H1 (cell line): ENCODE data around the gene CXCL9. TPM values are rescaled to one million over a fixed set of nuclear protein-coding genes. Genes with fewer than 3 reads are reported as not detected.
"Not testable (repeated sequence)": the region's sequence is repeated elsewhere in the genome, so short reads cannot be mapped to it uniquely, and the experiment has no call there.

Experiments
- CTCF ChIA-PET: fragments of 300-600 bp; sonication (Branson Sonifier 250); formaldehyde crosslinking; loops from one replicate; lab custom pipeline; 2021; ENCODE audit not compliant: partially characterized antibody; lab: Charles Lee
- POLR2A ChIA-PET: fragments of 300-600 bp; sonication (Branson Sonifier 250); formaldehyde crosslinking; loops from one replicate; lab custom pipeline; 2021; ENCODE audit warnings: inconsistent platforms; ENCODE audit not compliant: partially characterized antibody; lab: Charles Lee
- DNase-seq, 2 experiments: peaks; one replicate each; pipeline versions ENCODE4 v3.0.0 to v3.0.0-alpha.2; 2010 to 2022; ENCODE audit warnings: low spot score in 2 of 2, low read depth in 1 of 2, mixed read lengths in 1 of 2
- FAIRE-seq: peaks from 2 replicates; lab custom pipeline; 2011; peaks lifted over from hg19 to GRCh38; lab: Jason Lieb, UNC
- H2AFZ ChIP-seq: 2 replicates; pipeline ENCODE4 v1.8.1; 2012; ENCODE audit warnings: low read length, inconsistent platforms
- H2AK5ac ChIP-seq: 2 replicates; pipeline ENCODE4 v1.6.1; 2013; ENCODE audit warnings: low read depth, low read length
- H2BK120ac ChIP-seq: replicated peaks from 2 replicates; pipeline ENCODE3; 2013; ENCODE audit warnings: low read depth, low read length, inconsistent platforms
- H2BK12ac ChIP-seq: 2 replicates; pipeline ENCODE4 v1.6.1; 2013; ENCODE audit warnings: low read depth, low read length
- H2BK15ac ChIP-seq: 2 replicates; pipeline ENCODE4 v1.6.1; 2013; ENCODE audit warnings: low read length
- H2BK20ac ChIP-seq: 2 replicates; pipeline ENCODE4 v1.6.1; 2013; ENCODE audit warnings: low read length
- H2BK5ac ChIP-seq: 2 replicates; pipeline ENCODE4 v1.6.1; 2013; ENCODE audit warnings: low read depth, low read length
- H3K14ac ChIP-seq: 2 replicates; pipeline ENCODE4 v1.6.1; 2013; ENCODE audit warnings: inconsistent platforms; ENCODE audit not compliant: insufficient read length
- H3K18ac ChIP-seq: 2 replicates; pipeline ENCODE4 v1.6.1; 2013; ENCODE audit warnings: low read length; ENCODE audit errors: extremely low read depth
- H3K23ac ChIP-seq: 2 replicates; pipeline ENCODE4 v1.6.1; 2013; ENCODE audit warnings: inconsistent platforms; ENCODE audit not compliant: insufficient read length
- H3K23me2 ChIP-seq: 2 replicates; pipeline ENCODE4 v1.6.1; 2013; ENCODE audit warnings: low read depth, low read length
- H3K27ac ChIP-seq: 2 replicates; pipeline ENCODE4 v1.6.1; 2011; ENCODE audit warnings: low read depth, low read length, inconsistent platforms
- H3K27me3 ChIP-seq, 4 experiments: replicated peaks in 1 of 4; 1 replicate in 1 of 4; 2 replicates in 3 of 4; pipeline versions ENCODE4 v1.6.1 to v1.8.1; 2011 to 2013; ENCODE audit warnings: low read length in 3 of 4, mild to moderate bottlenecking in 3 of 4, inconsistent platforms in 2 of 4, mixed read lengths in 2 of 4, moderate library complexity in 1 of 4; ENCODE audit not compliant: control insufficient read depth in 3 of 4, insufficient read depth in 3 of 4; ENCODE audit errors: extremely low read depth in 1 of 4
- H3K36me3 ChIP-seq, 4 experiments: 2 replicates each; pipeline versions ENCODE4 v1.6.1 to v1.8.1; 2011 to 2013; ENCODE audit warnings: mild to moderate bottlenecking in 4 of 4, low read length in 3 of 4, moderate library complexity in 2 of 4, control low read depth in 1 of 4, inconsistent platforms in 1 of 4; ENCODE audit not compliant: insufficient read depth in 4 of 4, control insufficient read depth in 2 of 4
- H3K4ac ChIP-seq: replicated peaks from 2 replicates; pipeline ENCODE3; 2013; ENCODE audit warnings: low read length, low read depth, mixed read lengths, inconsistent platforms; ENCODE audit not compliant: insufficient read length
- H3K4me1 ChIP-seq, 4 experiments: replicated peaks in 1 of 4; 1 replicate in 1 of 4; 2 replicates in 3 of 4; pipeline versions ENCODE4 v1.6.1 to v1.8.1; 2011 to 2013; ENCODE audit warnings: low read length in 3 of 4, inconsistent platforms in 2 of 4, mixed read lengths in 1 of 4; ENCODE audit not compliant: insufficient read depth in 4 of 4, control insufficient read depth in 3 of 4
- H3K4me2 ChIP-seq, 2 experiments: 2 replicates each; pipeline versions ENCODE4 v1.6.1 to v1.8.1; 2011 to 2013; ENCODE audit warnings: low read depth in 2 of 2, low read length in 2 of 2, control low read depth in 1 of 2, inconsistent platforms in 1 of 2, mild to moderate bottlenecking in 1 of 2; ENCODE audit not compliant: insufficient read depth in 1 of 2
- H3K4me3 ChIP-seq, 4 experiments: fragments of 200-600, 300-600 bp in 1 of 4; sonication (generic), shearing (Covaris generic), sonication (Bioruptor Twin) in 1 of 4; 2 replicates each; pipeline versions ENCODE4 v1.5.1 to v1.8.1; 2011 to 2016; ENCODE audit warnings: low read length in 4 of 4, low read depth in 3 of 4, control low read depth in 2 of 4, inconsistent platforms in 2 of 4, mild to moderate bottlenecking in 2 of 4, mixed read lengths in 1 of 4, moderate library complexity in 1 of 4; ENCODE audit not compliant: insufficient read depth in 2 of 4; ENCODE audit errors: extremely low read depth in 1 of 4
- H3K56ac ChIP-seq: replicated peaks from 2 replicates; pipeline ENCODE3; 2013; ENCODE audit warnings: low read depth, mild to moderate bottlenecking, mixed read lengths, low read length, inconsistent platforms; ENCODE audit not compliant: insufficient read length
- H3K79me1 ChIP-seq: 2 replicates; pipeline ENCODE4 v1.6.1; 2013; ENCODE audit warnings: low read depth, low read length, control low read depth
- H3K79me2 ChIP-seq, 2 experiments: 2 replicates each; pipeline versions ENCODE4 v1.6.1 to v1.8.1; 2012 to 2013; ENCODE audit warnings: low read length in 2 of 2, mild to moderate bottlenecking in 2 of 2, inconsistent platforms in 1 of 2; ENCODE audit not compliant: insufficient read depth in 2 of 2, control insufficient read depth in 1 of 2
- H3K9ac ChIP-seq, 4 experiments: replicated peaks in 1 of 4; 1 replicate in 1 of 4; 2 replicates in 3 of 4; pipeline versions ENCODE4 v1.6.1 to v1.8.1; 2011 to 2013; ENCODE audit warnings: low read depth in 3 of 4, low read length in 3 of 4, control low read depth in 2 of 4, mild to moderate bottlenecking in 2 of 4, moderate library complexity in 2 of 4, inconsistent platforms in 1 of 4; ENCODE audit errors: extremely low read depth in 1 of 4
- H3K9me3 ChIP-seq, 2 experiments: 2 replicates each; pipeline versions ENCODE4 v1.6.1 to v1.8.1; 2012 to 2013; ENCODE audit warnings: mild to moderate bottlenecking in 2 of 2, moderate library complexity in 2 of 2, control low read depth in 1 of 2, inconsistent platforms in 1 of 2, low read depth in 1 of 2, low read length in 1 of 2, mixed read lengths in 1 of 2; ENCODE audit not compliant: insufficient read depth in 2 of 2
- H4K20me1 ChIP-seq, 2 experiments: replicated peaks in 1 of 2; 2 replicates each; pipeline versions ENCODE3 to v1.8.1; 2011 to 2013; ENCODE audit warnings: inconsistent platforms in 2 of 2, low read length in 2 of 2, mild to moderate bottlenecking in 1 of 2; ENCODE audit not compliant: insufficient read depth in 2 of 2, control insufficient read depth in 1 of 2
- H4K5ac ChIP-seq: 2 replicates; pipeline ENCODE4 v1.6.1; 2013; ENCODE audit warnings: low read length, low read depth, mixed read lengths, inconsistent platforms; ENCODE audit not compliant: insufficient read length
- H4K8ac ChIP-seq: 2 replicates; pipeline ENCODE4 v1.8.0; 2013; ENCODE audit warnings: mild to moderate bottlenecking, moderate library complexity, low read length, inconsistent platforms; ENCODE audit not compliant: insufficient read depth; ENCODE audit errors: extremely low read depth
- H4K91ac ChIP-seq: replicated peaks from 2 replicates; pipeline ENCODE3; 2013; ENCODE audit warnings: low read length, mixed read lengths, inconsistent platforms; ENCODE audit not compliant: insufficient read length
- WGBS, 2 experiments: shearing (Covaris generic) in 1 of 2; methylation state at CpG; one replicate each; pipeline versions ENCODE4 v1.1.6 to v1.1.7; 2013 to 2015; ENCODE audit warnings: low lambda C conversion rate in 2 of 2, mixed read lengths in 2 of 2, inconsistent platforms in 1 of 2, low coverage in 1 of 2, missing lambda C conversion rate in 1 of 2; ENCODE audit not compliant: insufficient replicate concordance in 2 of 2, insufficient coverage in 1 of 2, insufficient read length in 1 of 2; ENCODE audit errors: extremely low coverage in 1 of 2, missing lambda C conversion rate in 1 of 2; 5-methylcytosine and 5-hydroxymethylcytosine counted together
- polyA plus RNA-seq, 7 experiments: library from polyadenylated mRNA; depleted of rRNA in 3 of 7; stranded (reverse) in 5 of 7; unstranded in 2 of 7; fragments of >200 nt in 5 of 7; fragments of 200-250 nt in 2 of 7; gene quantifications; 1 replicate in 5 of 7; 2 replicates in 1 of 7; 4 replicates in 1 of 7; pipeline versions ENCODE4 v1.2.1 to v1.2.3, GENCODE V29; 2011 to 2013; ENCODE audit warnings: missing spikeins in 2 of 7, mixed read lengths in 2 of 7
- total RNA-seq: library from RNA; stranded (reverse); fragmentation: NEBNext Ultra II Directional; extraction: Animal tissue kit (Norgen Biotek cat#: 25700); gene quantifications from 2 replicates; pipeline ENCODE4 v1.2.1, GENCODE V29; 2021

CXCL9 gene
- total and polyA plus RNA-seq, 2 of the 8 experiments (the other 6 are each of a cell fraction or from before 2014, with no cell fraction given): not detected

GRCh38 chr4:75962072-75962471 is 45.2 kb downstream of the CXCL9 start:
- H4K8ac ChIP-seq, H3K56ac ChIP-seq, H3K4me2 ChIP-seq, H3K79me1 ChIP-seq, H3K18ac ChIP-seq, H2BK5ac ChIP-seq, H3K4me3 ChIP-seq, H3K9ac ChIP-seq, H3K4me1 ChIP-seq, H2BK20ac ChIP-seq, H3K23me2 ChIP-seq, H3K14ac ChIP-seq, H4K91ac ChIP-seq, H2BK12ac ChIP-seq, H3K27me3 ChIP-seq, DNase-seq, H2BK120ac ChIP-seq, H3K23ac ChIP-seq, H2AFZ ChIP-seq, H2AK5ac ChIP-seq, FAIRE-seq, POLR2A ChIA-PET, H4K5ac ChIP-seq, H3K4ac ChIP-seq, H3K27ac ChIP-seq, H4K20me1 ChIP-seq, CTCF ChIA-PET, H2BK15ac ChIP-seq, H3K79me2 ChIP-seq, H3K9me3 ChIP-seq: not testable (repeated sequence)
- WGBS, 2 experiments: 92% methylated on average over 3 of the region's 4 CpGs; no CpG with 5 or more reads in 1 of the 2 experiments
- H3K36me3 ChIP-seq: peaks cover 35 to 81% (median 69%) of the 10 kb centered on the region in 4 experiments

GRCh38 chr4:75958546-75958945 is 48.8 kb downstream of the CXCL9 start:
- H3K27me3 ChIP-seq, H3K14ac ChIP-seq, H2BK12ac ChIP-seq, H3K27ac ChIP-seq, H3K23ac ChIP-seq, H2BK5ac ChIP-seq, H3K79me1 ChIP-seq, FAIRE-seq, H4K20me1 ChIP-seq, H4K8ac ChIP-seq, DNase-seq, H3K9me3 ChIP-seq, H3K23me2 ChIP-seq, H3K4ac ChIP-seq, H4K5ac ChIP-seq, H2BK20ac ChIP-seq, H3K9ac ChIP-seq, H3K18ac ChIP-seq, H3K79me2 ChIP-seq, H2AK5ac ChIP-seq, H2AFZ ChIP-seq, H3K4me2 ChIP-seq, H3K4me3 ChIP-seq, H4K91ac ChIP-seq, H2BK120ac ChIP-seq, H3K56ac ChIP-seq, H3K4me1 ChIP-seq, H2BK15ac ChIP-seq: not testable (repeated sequence)
- ChIA-PET CTCF (interaction anchor here (0.7 kb wide), 1 partner anchor 27 kb away, joined by 5 read pairs; no protein-coding TSS in a partner anchor), POLR2A (interaction anchor here (1.2 kb wide), 1 partner anchor 21 kb away, joined by 4 read pairs; no protein-coding TSS in a partner anchor)
- 95% methylated on average over 3 of the region's 7 CpGs; no CpG with 5 or more reads in 1 of the 2 experiments for WGBS, 2 experiments
- H3K36me3 ChIP-seq: peaks cover 29 to 73% (median 64%) of the 10 kb centered on the region in 4 experiments
